GM12878 (cell line): ENCODE results near the gene CAMK2D.
A peak's percentile ranks its signal among the peaks of the same experiment; 100 is the strongest.

Experiments
- CEBPZ ChIP-seq: fragments of 150-350 bp; IDR thresholded peaks from 2 replicates; pipeline ENCODE4 v1.6.1; 2016; ENCODE audit warnings: low read depth, low read length
- CTCF ChIP-seq, 3 experiments: IDR thresholded peaks in 2 of 3; conservative IDR thresholded peaks in 1 of 3; 2 replicates each; pipeline ENCODE4 v1.5.1; 2011; ENCODE audit warnings: low read depth in 3 of 3, low read length in 3 of 3, mild to moderate bottlenecking in 3 of 3, control low read depth in 2 of 3, moderate library complexity in 2 of 3, inconsistent platforms in 1 of 3, mixed read lengths in 1 of 3; ENCODE audit not compliant: control insufficient read depth in 2 of 3, insufficient read depth in 1 of 3; ENCODE audit errors: extremely low read depth in 1 of 3
- JUND ChIP-seq: IDR thresholded peaks from 2 replicates; pipeline ENCODE4 v1.6.1; 2012; ENCODE audit warnings: low read depth, mild to moderate bottlenecking, low read length, improper control_type of control experiment, moderate library complexity
- NKRF ChIP-seq: fragments of 450-650 bp; conservative IDR thresholded peaks from 2 replicates; pipeline ENCODE4 v1.6.1; 2017; ENCODE audit warnings: mild to moderate bottlenecking, moderate library complexity
- NR2C2 ChIP-seq: IDR thresholded peaks from 2 replicates; pipeline ENCODE4 v1.6.1; 2011; ENCODE audit warnings: borderline replicate concordance, low read depth; ENCODE audit not compliant: control insufficient read depth, insufficient read length
- POLR2A ChIP-seq: IDR thresholded peaks from 2 replicates; pipeline ENCODE4 v1.6.1; 2011; ENCODE audit warnings: low read depth, mild to moderate bottlenecking, low read length
- POLR2AphosphoS5 ChIP-seq: IDR thresholded peaks from 2 replicates; pipeline ENCODE4 v1.6.1; 2011; ENCODE audit warnings: mild to moderate bottlenecking, low read length, inconsistent platforms
- RCOR1 ChIP-seq: conservative IDR thresholded peaks from 2 replicates; pipeline ENCODE4 v1.6.1; 2012; ENCODE audit warnings: low read depth, low read length, improper control_type of control experiment
- REST ChIP-seq: IDR thresholded peaks from 2 replicates; pipeline ENCODE4 v1.6.1; 2012; ENCODE audit warnings: mild to moderate bottlenecking, low read depth, low read length
- SUZ12 ChIP-seq: fragments of 200-600 bp; sonication (generic); IDR thresholded peaks from one replicate; pipeline ENCODE4 v1.6.1; 2018; ENCODE audit warnings: antibody characterized with exemption, mild to moderate bottlenecking; ENCODE audit not compliant: unreplicated experiment
- TARDBP ChIP-seq: IDR thresholded peaks from 2 replicates; pipeline ENCODE4 v1.6.1; 2016; ENCODE audit warnings: borderline replicate concordance
- TF ChIP-seq, protein P1 (sequence below): fragments of 450-650 bp; IDR thresholded peaks from 2 replicates; pipeline ENCODE4 v1.6.1; 2016; ENCODE audit warnings: mild to moderate bottlenecking, moderate library complexity, borderline replicate concordance

GRCh38 chr4:113760795-113761619 lies 531 bp downstream of the CAMK2D start:
- no peak for TF ChIP-seq JUND
- TF ChIP-seq CTCF (IDR thresholded peaks at IDR 0.05 in 2 of 3, conservative IDR thresholded peaks at IDR 0.05 in 1 of 3; ENCODE audit: control insufficient read depth in 2 of 3, extremely low read depth in 1 of 3, insufficient read depth in 1 of 3, low read depth in 3 of 3, low read length in 3 of 3): no peak
- TF ChIP-seq, protein P1, sequence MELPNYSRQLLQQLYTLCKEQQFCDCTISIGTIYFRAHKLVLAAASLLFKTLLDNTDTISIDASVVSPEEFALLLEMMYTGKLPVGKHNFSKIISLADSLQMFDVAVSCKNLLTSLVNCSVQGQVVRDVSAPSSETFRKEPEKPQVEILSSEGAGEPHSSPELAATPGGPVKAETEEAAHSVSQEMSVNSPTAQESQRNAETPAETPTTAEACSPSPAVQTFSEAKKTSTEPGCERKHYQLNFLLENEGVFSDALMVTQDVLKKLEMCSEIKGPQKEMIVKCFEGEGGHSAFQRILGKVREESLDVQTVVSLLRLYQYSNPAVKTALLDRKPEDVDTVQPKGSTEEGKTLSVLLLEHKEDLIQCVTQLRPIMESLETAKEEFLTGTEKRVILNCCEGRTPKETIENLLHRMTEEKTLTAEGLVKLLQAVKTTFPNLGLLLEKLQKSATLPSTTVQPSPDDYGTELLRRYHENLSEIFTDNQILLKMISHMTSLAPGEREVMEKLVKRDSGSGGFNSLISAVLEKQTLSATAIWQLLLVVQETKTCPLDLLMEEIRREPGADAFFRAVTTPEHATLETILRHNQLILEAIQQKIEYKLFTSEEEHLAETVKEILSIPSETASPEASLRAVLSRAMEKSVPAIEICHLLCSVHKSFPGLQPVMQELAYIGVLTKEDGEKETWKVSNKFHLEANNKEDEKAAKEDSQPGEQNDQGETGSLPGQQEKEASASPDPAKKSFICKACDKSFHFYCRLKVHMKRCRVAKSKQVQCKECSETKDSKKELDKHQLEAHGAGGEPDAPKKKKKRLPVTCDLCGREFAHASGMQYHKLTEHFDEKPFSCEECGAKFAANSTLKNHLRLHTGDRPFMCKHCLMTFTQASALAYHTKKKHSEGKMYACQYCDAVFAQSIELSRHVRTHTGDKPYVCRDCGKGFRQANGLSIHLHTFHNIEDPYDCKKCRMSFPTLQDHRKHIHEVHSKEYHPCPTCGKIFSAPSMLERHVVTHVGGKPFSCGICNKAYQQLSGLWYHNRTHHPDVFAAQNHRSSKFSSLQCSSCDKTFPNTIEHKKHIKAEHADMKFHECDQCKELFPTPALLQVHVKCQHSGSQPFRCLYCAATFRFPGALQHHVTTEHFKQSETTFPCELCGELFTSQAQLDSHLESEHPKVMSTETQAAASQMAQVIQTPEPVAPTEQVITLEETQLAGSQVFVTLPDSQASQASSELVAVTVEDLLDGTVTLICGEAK: no peak
- TF ChIP-seq NKRF: peak; percentile 31; the same call in 1 of the 2 replicates
- TF ChIP-seq REST: no peak
- TF ChIP-seq POLR2A: peak; percentile 62
- TF ChIP-seq SUZ12: no peak
- TF ChIP-seq NR2C2: no peak
- no peak for TF ChIP-seq RCOR1
- no peak for TF ChIP-seq CEBPZ
- TF ChIP-seq TARDBP: no peak
- TF ChIP-seq POLR2AphosphoS5: no peak
